OCI-LY1 (cell line): ENCODE measurements around the gene TEAD1.

Source experiments
- CTCF ChIP-seq: fragments of 200-600 bp; sonication (generic), shearing (Covaris generic); IDR thresholded peaks from 2 replicates; pipeline ENCODE4 v1.5.1; 2017; ENCODE audit warnings: mild to moderate bottlenecking, antibody characterized with exemption, low read length, moderate library complexity, mixed read lengths
- EZH2 ChIP-seq: fragments of 200-600 bp; sonication (generic), shearing (Covaris generic); IDR thresholded peaks from 2 replicates; pipeline ENCODE4 v1.8.0; 2017; ENCODE audit warnings: borderline replicate concordance, mixed run types, mild to moderate bottlenecking, antibody characterized with exemption, low read length, moderate library complexity, mixed read lengths

GRCh38 chr11:12687740-12688139 is 13.5 kb downstream of the TEAD1 start:
- no peak for TF ChIP-seq EZH2
- no peak for TF ChIP-seq CTCF
